IgD-negative memory B cell (primary cell): Measurements from ENCODE around the gene C1QC. TPM values are rescaled to one million over a fixed set of nuclear protein-coding genes. Genes with fewer than 3 reads are reported as not detected.
"Not testable (repeated sequence)": the region's sequence is repeated elsewhere in the genome, so short reads cannot be mapped to it uniquely, and the experiment has no call there.

Source experiments
- H3K27ac Mint-ChIP-seq, 3 donors: one replicate each; pipeline ENCODE4 v1.8.0; 2020 to 2022; ENCODE audit warnings: mild to moderate bottlenecking in 3 of 3, mixed read lengths in 3 of 3, moderate library complexity in 1 of 3
- H3K27me3 Mint-ChIP-seq: one replicate; pipeline ENCODE4 v1.8.0; 2021; ENCODE audit warnings: mixed read lengths
- H3K36me3 Mint-ChIP-seq: one replicate; pipeline ENCODE4 v1.8.0; 2020; ENCODE audit warnings: mild to moderate bottlenecking, mixed read lengths
- H3K4me1 Mint-ChIP-seq, 3 donors: one replicate each; pipeline ENCODE4 v1.8.0; 2020 to 2022; ENCODE audit warnings: mixed read lengths in 3 of 3, mild to moderate bottlenecking in 1 of 3
- H3K4me3 Mint-ChIP-seq, 4 donors: one replicate each; pipeline ENCODE4 v1.8.0; 2020 to 2022; ENCODE audit warnings: mild to moderate bottlenecking in 4 of 4, mixed read lengths in 4 of 4, moderate library complexity in 3 of 4
- H3K9me3 Mint-ChIP-seq, 3 donors: one replicate each; pipeline ENCODE4 v1.8.0; 2020 to 2021; ENCODE audit warnings: mixed read lengths in 3 of 3, mild to moderate bottlenecking in 1 of 3
- polyA plus RNA-seq: library from polyadenylated mRNA; unstranded; fragments of 300-500 nt; fragmentation: Illumina TruSeq; gene quantifications from one replicate; pipeline ENCODE4 v1.2.3, GENCODE V29; 2021

Gene C1QC
- polyA plus RNA-seq, 1 donor from 2014 or later, result not detected

DNA sequence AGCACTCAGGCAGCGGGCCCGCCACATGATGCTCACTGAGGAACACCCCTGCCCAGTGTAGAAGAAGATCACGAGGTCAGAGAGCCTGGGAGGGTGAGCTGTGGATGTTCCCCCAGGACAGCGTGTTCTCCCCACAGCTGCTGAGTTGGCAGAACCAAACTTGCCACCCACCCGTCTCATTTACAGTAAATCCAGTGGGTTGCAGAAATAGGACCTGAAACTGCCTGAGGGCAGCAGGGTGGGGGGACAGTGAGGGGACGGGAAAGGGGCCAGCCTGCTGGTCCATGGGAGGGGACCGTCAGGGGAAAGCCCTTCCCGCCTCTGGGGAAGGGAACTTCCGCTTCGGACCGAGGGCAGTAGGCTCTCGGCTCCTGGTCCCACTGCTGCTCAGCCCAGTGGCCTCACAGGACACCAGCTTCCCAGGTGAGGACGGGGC lies 9.5 kb downstream of the C1QC start, which contains the start of gene C1QB:
TSS of gene C1QB (plus strand) at position 356 of the 436 bp plus-strand sequence. CDS start 6,227 bp downstream, outside the sequence.
- no peaks in the 10 kb centered on the region for H3K36me3 Mint-ChIP-seq
- H3K27ac Mint-ChIP-seq, result no peak within 1 kb of the TSS
- no peak within 1 kb of the TSS for H3K4me3 Mint-ChIP-seq
- H3K4me1 Mint-ChIP-seq, result no peaks in the 10 kb centered on the region
- H3K9me3 Mint-ChIP-seq, result no peaks in the 10 kb centered on the region
- H3K27me3 Mint-ChIP-seq, result peaks cover 8% of the 10 kb centered on the region

DNA sequence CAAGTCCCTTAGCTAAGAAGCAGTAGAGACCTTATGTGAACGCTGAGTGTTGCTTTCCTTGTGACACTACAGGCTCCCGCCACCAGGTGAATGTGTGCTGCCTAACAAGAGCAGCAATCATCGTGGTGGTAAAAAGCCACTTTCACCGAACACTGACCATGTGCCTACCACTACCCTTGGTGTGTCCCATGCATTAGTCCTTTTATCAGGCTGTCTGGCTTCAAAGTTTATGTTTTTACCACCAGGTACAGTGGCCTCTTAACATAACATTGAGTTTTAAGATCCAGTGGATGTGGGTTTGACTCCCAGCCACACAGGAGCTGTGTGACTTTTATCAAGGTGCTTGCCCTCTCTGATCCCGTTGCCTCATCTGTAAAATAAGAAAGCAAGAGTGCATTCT lies 11.3 kb downstream of the C1QC start:
- Mint-ChIP-seq H3K36me3 (no peaks in the 10 kb centered on the region), H3K9me3 (no peaks in the 10 kb centered on the region), H3K27ac (no peak overlapping the region), H3K27me3 (peaks cover 8% of the 10 kb centered on the region), H3K4me3 (no peak overlapping the region), H3K4me1 (no peaks in the 10 kb centered on the region)

- Mint-ChIP-seq H3K27ac (no peak overlapping the region), H3K9me3 (peaks cover 0 to 2% (median 0%) of the 10 kb centered on the region in 3 donors), H3K36me3 (no peaks in the 10 kb centered on the region), H3K4me3 (no peak overlapping the region), H3K4me1 (no peaks in the 10 kb centered on the region), H3K27me3 (peaks cover 9% of the 10 kb centered on the region)
Observed at GRCh38 chr1:22658385-22659163, 15.1 kb downstream of the C1QC start.

DNA sequence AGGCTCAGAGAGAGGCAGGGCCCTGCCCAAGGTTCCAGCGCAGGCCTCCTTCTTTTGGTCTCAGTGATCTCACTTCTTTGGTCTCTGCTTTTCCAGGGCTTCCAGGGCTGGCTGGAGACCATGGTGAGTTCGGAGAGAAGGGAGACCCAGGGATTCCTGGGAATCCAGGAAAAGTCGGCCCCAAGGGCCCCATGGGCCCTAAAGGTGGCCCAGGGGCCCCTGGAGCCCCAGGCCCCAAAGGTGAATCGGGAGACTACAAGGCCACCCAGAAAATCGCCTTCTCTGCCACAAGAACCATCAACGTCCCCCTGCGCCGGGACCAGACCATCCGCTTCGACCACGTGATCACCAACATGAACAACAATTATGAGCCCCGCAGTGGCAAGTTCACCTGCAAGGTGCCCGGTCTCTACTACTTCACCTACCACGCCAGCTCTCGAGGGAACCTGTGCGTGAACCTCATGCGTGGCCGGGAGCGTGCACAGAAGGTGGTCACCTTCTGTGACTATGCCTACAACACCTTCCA lies 17.3 kb downstream of the C1QC start:
- H3K27me3 Mint-ChIP-seq, result peaks cover 10% of the 10 kb centered on the region
- H3K4me3 Mint-ChIP-seq, result no peak overlapping the region
- H3K4me1 Mint-ChIP-seq, result no peaks in the 10 kb centered on the region
- peaks cover 0 to 2% (median 0%) of the 10 kb centered on the region in 3 donors for H3K9me3 Mint-ChIP-seq
- no peaks in the 10 kb centered on the region for H3K36me3 Mint-ChIP-seq
- no peak overlapping the region for H3K27ac Mint-ChIP-seq

DNA sequence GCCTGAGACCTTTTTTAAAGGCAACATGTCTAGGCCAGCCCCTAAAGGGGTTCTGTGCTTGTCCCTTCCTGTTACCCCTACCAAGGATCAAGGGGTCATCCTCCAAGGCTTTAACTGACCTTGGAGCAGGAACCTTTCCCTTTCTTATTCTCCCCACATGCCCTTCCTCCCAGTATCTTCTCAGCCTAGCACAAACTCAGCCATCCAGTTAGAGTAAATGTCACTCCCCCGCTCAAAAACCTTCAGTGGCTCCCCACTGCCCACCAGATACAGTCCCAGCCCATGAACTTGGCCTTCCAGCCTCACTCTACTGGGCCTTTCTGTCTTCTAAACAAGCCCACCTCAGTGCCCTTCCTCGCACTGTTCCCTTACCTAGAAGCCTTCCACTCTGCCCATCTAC lies 18.4 kb downstream of the C1QC start:
- no peaks in the 10 kb centered on the region for H3K36me3 Mint-ChIP-seq
- H3K27me3 Mint-ChIP-seq, result peaks cover 10% of the 10 kb centered on the region
- H3K4me3 Mint-ChIP-seq, result no peak overlapping the region
- no peaks in the 10 kb centered on the region for H3K4me1 Mint-ChIP-seq
- H3K27ac Mint-ChIP-seq, result no peak overlapping the region
- H3K9me3 Mint-ChIP-seq, result peaks cover 0 to 2% (median 0%) of the 10 kb centered on the region in 3 donors

DNA sequence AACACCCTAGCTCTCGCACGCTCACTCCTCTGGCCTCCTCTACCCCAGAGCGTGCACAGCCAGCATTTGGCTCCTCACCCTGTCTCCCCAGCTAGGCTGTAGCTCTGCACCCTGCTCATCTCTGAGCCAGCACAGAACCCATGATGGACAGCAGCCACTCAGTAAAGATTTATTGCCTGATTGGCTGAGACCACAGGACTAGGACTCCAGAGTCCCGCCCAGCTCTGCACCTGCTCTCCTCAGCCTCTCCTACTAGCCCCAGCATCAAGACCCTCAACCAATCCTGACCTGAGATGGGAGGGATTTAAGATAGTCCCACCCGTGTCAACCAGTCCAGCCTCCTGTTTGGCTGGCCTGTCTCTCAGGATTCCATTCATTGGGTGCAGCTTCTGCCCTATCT lies 18.9 kb downstream of the C1QC start:
- Mint-ChIP-seq H3K27me3 (peaks cover 10% of the 10 kb centered on the region), H3K36me3 (no peaks in the 10 kb centered on the region), H3K27ac (no peak overlapping the region), H3K4me3 (no peak overlapping the region), H3K9me3 (peaks cover 0 to 2% (median 0%) of the 10 kb centered on the region in 3 donors), H3K4me1 (no peaks in the 10 kb centered on the region)

- peaks cover 10% of the 10 kb centered on the region for H3K27me3 Mint-ChIP-seq
- H3K4me3 Mint-ChIP-seq, result no peak overlapping the region
- peaks cover 0 to 2% (median 0%) of the 10 kb centered on the region in 3 donors for H3K9me3 Mint-ChIP-seq
- no peaks in the 10 kb centered on the region for H3K4me1 Mint-ChIP-seq
- no peaks in the 10 kb centered on the region for H3K36me3 Mint-ChIP-seq
- peak overlapping the region in 1 of 3 donors; percentile 54 for H3K27ac Mint-ChIP-seq
Observed at GRCh38 chr1:22662986-22663408, 19.6 kb downstream of the C1QC start.

DNA sequence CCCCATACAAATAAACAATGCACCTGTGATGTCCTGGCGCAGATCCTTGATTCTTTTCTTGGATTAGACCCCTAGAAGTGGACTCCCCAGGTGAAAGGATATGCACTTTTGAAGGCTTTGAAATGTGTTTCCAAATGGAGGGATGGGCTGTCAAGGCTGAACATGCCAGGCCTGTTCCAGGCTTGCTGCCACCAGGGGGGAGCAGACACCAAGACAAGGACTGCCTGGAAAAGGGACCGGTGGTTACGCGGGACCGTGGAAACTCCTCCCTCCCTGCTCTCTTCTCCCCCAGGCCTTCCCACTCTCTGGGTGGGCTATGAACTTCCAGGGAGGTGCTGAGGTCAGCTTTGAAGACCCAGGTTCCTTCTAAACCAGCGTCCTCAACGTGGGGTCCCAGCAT lies 22.3 kb downstream of the C1QC start:
- no peaks in the 10 kb centered on the region for H3K4me1 Mint-ChIP-seq
- peaks cover 0 to 2% (median 0%) of the 10 kb centered on the region in 3 donors for H3K9me3 Mint-ChIP-seq
- H3K4me3 Mint-ChIP-seq, result no peak overlapping the region
- peaks cover 12% of the 10 kb centered on the region for H3K27me3 Mint-ChIP-seq
- no peaks in the 10 kb centered on the region for H3K36me3 Mint-ChIP-seq
- no peak overlapping the region for H3K27ac Mint-ChIP-seq

- no peaks in the 10 kb centered on the region for H3K9me3 Mint-ChIP-seq
- H3K4me3 Mint-ChIP-seq, result no peak overlapping the region
- no peaks in the 10 kb centered on the region for H3K36me3 Mint-ChIP-seq
- H3K4me1 Mint-ChIP-seq, result no peaks in the 10 kb centered on the region
- no peak overlapping the region for H3K27ac Mint-ChIP-seq
- peaks cover 16% of the 10 kb centered on the region for H3K27me3 Mint-ChIP-seq
Observed at GRCh38 chr1:22666412-22666811, 23.0 kb downstream of the C1QC start.

- not testable (repeated sequence) for H3K4me1 Mint-ChIP-seq, H3K27ac Mint-ChIP-seq, H3K36me3 Mint-ChIP-seq, H3K4me3 Mint-ChIP-seq, H3K9me3 Mint-ChIP-seq
- peaks cover 24% of the 10 kb centered on the region for H3K27me3 Mint-ChIP-seq
Observed at GRCh38 chr1:22668840-22669239, 25.4 kb downstream of the C1QC start.

- H3K27me3 Mint-ChIP-seq, result peaks cover 29% of the 10 kb centered on the region
- H3K27ac Mint-ChIP-seq, result no peak overlapping the region
- H3K9me3 Mint-ChIP-seq, result peaks cover 0 to 2% (median 0%) of the 10 kb centered on the region in 3 donors
- peaks cover 0 to 2% (median 0%) of the 10 kb centered on the region in 3 donors for H3K4me1 Mint-ChIP-seq
- H3K4me3 Mint-ChIP-seq, result no peak overlapping the region
- peaks cover 1% of the 10 kb centered on the region for H3K36me3 Mint-ChIP-seq
Observed at GRCh38 chr1:22670352-22670975, 27.0 kb downstream of the C1QC start.

DNA sequence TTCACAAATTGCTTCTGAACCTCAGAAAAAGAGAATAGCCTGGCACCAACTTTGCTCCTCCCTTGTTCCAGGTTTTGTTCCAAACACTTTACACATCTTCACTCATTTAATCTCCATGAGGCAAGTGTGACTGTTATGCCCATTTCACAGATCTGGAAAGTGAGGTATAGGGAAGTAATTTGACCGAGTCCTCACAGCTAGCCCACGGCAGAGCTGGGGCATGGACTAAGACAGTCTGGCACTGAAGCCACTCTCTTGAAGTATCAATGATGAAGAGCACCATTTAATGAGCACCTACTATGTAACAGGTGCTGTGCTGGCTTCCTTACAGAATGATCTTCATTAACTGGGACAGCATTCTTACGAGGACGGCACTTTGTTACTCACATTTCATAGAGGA lies 28.6 kb downstream of the C1QC start:
- Mint-ChIP-seq H3K27me3 (peaks cover 35% of the 10 kb centered on the region), H3K9me3 (peaks cover 0 to 2% (median 0%) of the 10 kb centered on the region in 3 donors), H3K4me1 (peaks cover 0 to 2% (median 0%) of the 10 kb centered on the region in 3 donors), H3K4me3 (no peak overlapping the region), H3K27ac (no peak overlapping the region), H3K36me3 (peaks cover 1% of the 10 kb centered on the region)

GRCh38 chr1:22673486-22674409 lies 30.3 kb downstream of the C1QC start:
- Mint-ChIP-seq H3K9me3 (peaks cover 0 to 2% (median 0%) of the 10 kb centered on the region in 3 donors), H3K27me3 (peaks cover 35% of the 10 kb centered on the region), H3K27ac (no peak overlapping the region), H3K36me3 (peaks cover 1% of the 10 kb centered on the region), H3K4me3 (no peak overlapping the region), H3K4me1 (peaks cover 0 to 2% (median 0%) of the 10 kb centered on the region in 3 donors)

- Mint-ChIP-seq H3K9me3 (peaks cover 0 to 2% (median 0%) of the 10 kb centered on the region in 3 donors), H3K27me3 (peaks cover 33% of the 10 kb centered on the region), H3K4me1 (peaks cover 0 to 2% (median 0%) of the 10 kb centered on the region in 3 donors), H3K4me3 (no peak overlapping the region), H3K36me3 (peaks cover 1% of the 10 kb centered on the region), H3K27ac (no peak overlapping the region)
Observed at GRCh38 chr1:22674410-22674749, 30.9 kb downstream of the C1QC start.

GRCh38 chr1:22676151-22676550 lies 32.7 kb downstream of the C1QC start:
- not testable (repeated sequence) for H3K27ac Mint-ChIP-seq, H3K36me3 Mint-ChIP-seq, H3K4me1 Mint-ChIP-seq, H3K4me3 Mint-ChIP-seq, H3K9me3 Mint-ChIP-seq
- peaks cover 30% of the 10 kb centered on the region for H3K27me3 Mint-ChIP-seq
